GM18951 (cell line): ENCODE data around the gene LZTS3.

Source experiments
- POLR2A ChIP-seq: IDR thresholded peaks from 4 replicates; pipeline ENCODE4 v1.6.1; 2011; ENCODE audit warnings: mild to moderate bottlenecking; ENCODE audit not compliant: insufficient read length, insufficient read depth; ENCODE audit errors: extremely low read depth
- in situ Hi-C: fragments of 300-500 bp; cut with MboI; formaldehyde crosslinking; loops from one replicate; pipeline ENCODE4 v1.12.0; 2022; ENCODE audit warnings: low sequenced_read_pairs, mixed read lengths, inconsistent platforms; ENCODE audit not compliant: unreplicated experiment

LZTS3 gene

DNA sequence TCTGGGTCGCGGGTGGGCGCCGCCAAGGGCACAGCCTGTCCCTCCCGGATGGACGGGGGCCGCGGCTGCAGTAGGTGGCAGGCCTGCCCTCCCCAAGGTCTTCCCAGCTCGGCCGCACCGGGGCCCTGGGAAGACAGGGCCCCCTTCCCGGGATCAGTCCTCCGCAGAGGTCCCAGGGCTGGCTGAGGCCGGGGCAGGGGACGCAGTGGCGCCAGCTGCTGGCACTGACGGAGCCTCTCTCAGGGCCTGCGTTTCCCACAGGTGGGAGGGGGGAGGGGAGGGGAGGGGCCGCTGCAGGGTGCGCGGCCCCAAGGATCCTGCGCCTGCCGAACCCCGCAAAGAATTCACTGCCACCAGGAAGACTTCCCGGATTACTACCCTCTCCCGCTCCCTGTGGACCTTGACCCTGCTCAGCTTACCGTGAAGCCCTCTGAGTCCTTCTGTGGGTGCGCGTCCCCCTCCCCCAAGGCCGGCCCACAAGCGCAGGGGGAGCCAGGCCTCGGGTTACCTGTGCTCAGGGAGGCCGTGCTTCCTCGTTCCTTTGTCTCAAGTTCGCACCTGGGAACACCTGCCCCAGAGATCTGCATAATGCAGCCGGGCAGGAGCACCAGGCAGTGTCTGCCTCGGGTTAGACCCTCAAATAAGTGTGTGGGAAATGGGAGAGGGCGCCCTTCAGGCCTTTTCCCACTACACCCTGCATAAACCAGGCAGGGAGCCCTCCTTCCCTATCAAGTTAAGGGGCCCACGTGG is 5.1 kb downstream of the LZTS3 start:
- in situ Hi-C loops, result no loop called here
- no peak for TF ChIP-seq POLR2A

DNA sequence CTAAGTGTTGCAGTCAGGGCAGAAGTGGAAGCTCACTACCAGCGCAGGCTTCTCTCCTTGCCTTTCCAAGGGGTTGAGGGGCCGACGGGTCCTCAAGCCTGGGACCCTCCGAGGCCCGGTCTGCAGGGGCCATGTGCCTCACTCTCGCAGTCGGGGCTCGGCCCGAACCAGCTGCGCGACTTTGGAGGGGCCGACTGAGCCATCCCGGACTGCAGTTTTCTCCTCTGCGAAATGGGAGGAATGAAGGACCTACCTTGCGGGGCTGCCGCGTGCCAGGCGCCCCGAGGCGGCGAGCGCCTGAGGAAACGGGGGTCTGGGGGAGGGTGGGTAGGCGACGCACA is 5.6 kb downstream of the LZTS3 start:
- no peak for TF ChIP-seq POLR2A
- in situ Hi-C loops, result no loop called here

DNA sequence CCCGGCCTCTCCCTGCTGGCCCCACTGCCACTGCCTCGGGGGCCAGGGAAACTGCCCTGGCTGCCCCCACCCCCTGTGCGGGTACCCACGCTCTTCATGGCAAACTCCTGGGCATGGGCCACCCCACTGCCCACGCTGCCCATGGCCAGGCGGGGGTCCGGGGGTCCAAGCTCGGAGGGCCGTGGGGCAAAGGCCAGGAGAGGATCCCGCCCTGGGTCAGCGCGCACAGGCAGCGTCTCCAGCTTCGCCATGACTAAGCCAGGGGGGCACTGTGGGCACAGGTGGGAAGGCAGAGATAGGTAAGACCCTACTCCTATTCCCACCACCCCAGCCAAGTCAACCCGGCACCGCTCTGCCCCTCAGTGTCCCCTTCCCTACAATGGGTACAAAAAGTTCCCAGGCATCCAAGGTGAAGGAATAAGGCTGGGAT is 6.4 kb downstream of the LZTS3 start:
- in situ Hi-C loops, result no loop called here
- no peak for TF ChIP-seq POLR2A

DNA sequence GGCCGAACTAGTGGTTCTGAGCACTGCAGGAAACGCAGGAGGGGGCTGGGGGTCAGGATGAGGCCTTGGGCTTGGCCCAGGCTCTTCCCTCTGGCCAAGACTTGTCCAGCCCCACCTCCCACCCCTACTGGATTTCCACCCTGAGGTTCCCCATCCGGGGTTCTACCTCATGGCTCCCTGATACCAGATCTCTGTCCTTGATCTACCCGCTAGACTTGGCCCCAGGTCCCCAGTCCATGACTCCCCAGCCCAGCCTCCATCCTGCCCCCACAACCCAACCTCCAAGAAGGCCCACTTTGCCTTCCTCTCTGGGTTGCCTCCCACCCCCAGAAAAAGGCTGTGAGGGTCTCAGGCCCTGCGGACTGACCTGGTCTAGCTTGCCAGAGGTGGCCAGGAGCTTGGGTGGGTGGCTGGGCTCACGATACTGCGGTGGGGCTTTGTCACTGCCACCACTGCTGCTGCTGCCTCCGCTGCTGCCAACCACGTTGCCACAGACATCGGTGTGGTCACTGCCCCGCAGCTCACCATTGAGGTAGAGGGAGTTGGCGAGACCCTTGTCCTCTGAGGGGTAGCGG is 6.9 kb downstream of the LZTS3 start:
- in situ Hi-C loops, result no loop called here

DNA sequence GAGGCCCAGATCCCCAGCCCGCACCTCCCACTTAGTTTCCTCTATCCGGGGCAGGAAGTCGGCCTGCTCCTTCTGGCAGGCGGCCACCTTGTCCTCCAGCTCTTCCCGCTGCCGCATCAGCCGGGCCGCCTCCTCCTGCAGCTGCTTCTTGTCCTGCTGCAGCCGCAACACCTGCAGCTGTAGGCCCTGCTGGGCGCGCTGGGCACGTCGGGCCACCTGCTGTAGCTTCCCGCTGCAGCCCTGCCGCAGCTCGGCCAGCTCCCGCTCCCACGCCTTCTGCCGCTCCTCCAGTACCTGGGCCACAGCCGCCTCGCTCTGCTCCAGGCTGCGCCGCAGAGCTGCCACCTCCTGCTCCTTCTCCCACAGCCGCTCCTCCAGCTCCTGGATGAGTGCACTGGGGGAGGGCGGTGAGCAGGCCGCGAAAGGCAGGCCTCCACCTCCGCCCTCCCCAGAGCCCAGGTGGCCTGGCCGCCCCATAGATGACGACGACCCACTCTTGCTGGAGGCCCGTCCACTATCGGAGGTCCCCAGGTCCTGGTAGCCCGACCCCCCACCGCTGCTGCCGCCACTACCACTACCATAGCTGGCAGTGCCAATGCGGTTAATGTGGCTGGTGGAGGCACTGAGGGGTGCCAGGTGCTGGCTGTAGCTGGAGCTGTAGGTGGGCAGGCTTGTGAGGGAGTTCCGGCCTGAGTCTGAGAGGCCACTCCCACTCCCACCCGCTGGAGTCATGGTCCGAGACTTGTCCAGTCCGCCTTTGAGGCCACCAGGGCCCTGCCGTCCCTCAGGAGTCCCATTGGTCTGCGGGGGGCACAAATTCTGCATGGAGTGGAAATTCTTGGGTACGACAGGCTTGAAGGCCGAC is 7.6 kb downstream of the LZTS3 start:
- in situ Hi-C loops, result no loop called here
- TF ChIP-seq POLR2A, result no peak

More for the DNA sequence above, 6.9 kb downstream of the LZTS3 start:
- no peak for TF ChIP-seq POLR2A

DNA sequence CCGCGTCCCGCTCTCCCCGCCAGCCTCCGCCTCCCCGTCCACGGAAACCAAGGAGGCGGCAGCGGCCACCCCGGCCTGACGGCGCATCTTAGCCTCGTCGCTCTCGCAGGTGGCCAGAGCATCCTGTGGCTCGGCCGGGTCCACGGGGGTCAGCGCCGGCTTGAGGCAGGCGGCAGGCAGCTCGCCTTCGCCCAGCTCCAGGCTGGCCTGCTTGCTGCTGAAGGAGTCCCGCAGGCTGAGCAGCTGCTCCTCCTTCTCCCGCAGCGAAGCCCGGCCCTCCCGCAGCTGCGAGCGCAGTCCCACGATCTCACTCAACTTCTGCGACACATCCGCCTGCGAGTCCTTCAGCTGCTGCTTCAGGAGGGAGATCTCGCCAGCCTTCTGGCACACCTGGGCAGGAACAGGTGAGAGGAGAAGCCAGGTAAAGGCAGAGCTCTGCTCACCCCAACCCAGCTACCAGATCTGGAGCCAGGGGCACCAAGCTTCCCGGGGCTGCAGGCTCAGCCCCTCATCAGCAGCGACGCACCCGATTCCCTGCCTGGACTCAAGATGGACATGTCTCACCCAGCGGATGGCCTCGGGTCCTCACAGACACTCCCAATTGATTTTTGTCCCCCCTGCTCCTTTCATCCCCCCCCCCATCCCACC is 8.5 kb downstream of the LZTS3 start:
- TF ChIP-seq POLR2A, result no peak
- in situ Hi-C loops, result no loop called here

DNA sequence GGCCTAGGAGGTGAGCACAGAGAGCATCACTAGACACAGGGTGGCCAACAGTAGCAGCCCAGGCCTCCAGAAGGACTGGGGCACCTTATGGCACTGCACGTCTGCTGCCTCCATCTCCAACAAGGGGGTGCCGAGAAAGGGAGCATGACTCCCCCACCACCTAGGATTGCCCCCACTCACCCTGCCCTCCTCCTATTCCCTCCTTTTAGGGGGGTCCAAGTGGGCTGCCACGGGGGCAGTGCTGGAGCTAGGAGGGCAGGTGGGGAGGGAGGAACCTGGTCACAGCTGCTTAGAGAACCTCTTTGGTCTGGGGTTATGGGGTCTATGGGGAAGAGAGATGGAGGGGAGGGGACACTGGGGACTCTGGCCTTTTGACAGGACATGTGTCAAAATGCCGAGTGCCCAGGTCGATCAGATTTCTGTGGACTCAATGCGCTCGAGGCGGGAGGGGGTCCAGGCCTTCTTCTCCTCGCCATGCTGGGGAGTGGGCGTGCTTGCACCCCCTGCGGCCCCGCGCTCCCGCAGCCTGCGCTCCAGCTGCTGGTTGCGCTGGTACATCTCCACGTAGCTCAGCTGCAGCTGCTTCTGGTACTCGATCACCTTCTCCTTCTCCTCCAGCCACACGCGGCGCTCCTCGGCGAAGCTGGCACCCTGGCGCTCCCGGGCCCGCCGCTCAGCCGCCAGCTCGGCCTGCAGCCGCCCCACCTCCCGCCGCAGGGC is 9.1 kb downstream of the LZTS3 start:
- in situ Hi-C loops, result no loop called here
- TF ChIP-seq POLR2A, result no peak

DNA sequence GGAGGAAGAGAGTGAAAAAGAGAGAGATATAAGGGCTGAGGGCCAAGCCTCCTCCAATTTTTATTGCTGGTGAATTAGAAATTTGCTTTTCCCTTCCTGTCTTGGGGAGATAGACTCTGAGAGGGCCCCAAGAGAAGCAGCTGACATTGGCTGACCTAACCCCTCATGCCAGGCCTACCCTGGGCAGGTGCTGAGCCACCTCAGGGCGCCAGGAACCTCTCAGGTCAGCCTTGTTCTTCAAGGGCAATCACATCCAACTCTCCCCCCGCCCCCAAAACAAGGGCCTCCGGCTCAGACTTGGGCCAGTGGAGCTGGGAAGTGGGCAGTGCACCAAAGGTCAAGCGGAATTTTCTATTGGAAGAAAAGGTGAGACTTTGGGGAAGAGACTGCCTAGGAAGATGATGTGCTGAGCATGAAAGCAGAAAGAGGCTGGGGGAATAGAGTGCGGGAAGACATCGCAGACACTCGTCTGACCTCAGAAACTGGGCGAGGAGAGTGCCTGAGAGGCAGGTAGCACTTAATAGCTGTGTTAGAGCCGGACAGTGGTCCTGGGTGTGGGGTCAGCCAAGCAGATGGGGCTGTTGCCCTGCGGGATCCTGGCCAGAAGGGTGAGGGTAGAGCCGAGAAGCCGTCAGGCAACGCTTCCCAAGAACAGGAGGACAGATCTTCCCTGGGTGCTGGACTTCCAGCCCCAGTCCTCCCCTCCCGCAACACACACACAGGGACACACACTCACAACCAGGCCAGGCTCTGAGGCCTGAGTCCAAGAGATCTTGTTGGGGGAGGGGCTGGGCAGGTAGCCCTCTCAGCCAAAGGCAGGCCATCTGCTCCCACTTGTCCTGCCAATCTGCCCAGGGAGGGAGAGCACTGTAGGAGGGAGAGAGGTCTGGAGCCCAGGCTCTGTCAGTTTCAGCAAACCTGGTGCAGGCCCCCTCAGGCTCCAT is 10.0 kb downstream of the LZTS3 start:
- TF ChIP-seq POLR2A, result no peak
- in situ Hi-C loops, result no loop called here

DNA sequence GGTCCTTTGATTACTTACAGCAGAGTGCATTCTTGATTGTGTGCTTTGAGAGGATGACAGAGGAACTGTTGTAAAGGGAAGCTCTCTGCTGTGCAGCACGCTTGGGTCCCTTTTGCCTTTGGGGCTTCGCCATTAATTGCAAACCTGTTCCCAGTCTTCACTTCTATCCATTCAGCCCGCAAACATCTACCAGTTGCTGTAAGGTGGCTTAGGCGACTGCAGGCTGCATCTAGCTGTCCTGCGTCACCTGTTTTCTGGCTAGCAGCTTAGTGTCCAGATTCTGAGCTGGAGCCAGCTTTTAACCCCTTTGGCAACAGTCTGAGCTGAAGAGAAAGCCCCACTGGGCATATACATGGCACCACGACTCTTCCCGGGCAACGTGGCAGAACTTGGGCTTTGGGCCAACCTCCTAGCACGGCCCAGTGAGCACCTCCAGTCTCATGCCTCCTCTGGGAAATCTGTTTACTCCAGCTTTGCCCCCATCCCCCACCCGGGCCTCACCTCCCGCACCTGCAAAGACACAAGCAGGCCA is 11.2 kb downstream of the LZTS3 start:
- TF ChIP-seq POLR2A, result no peak
- in situ Hi-C loops, result no loop called here

DNA sequence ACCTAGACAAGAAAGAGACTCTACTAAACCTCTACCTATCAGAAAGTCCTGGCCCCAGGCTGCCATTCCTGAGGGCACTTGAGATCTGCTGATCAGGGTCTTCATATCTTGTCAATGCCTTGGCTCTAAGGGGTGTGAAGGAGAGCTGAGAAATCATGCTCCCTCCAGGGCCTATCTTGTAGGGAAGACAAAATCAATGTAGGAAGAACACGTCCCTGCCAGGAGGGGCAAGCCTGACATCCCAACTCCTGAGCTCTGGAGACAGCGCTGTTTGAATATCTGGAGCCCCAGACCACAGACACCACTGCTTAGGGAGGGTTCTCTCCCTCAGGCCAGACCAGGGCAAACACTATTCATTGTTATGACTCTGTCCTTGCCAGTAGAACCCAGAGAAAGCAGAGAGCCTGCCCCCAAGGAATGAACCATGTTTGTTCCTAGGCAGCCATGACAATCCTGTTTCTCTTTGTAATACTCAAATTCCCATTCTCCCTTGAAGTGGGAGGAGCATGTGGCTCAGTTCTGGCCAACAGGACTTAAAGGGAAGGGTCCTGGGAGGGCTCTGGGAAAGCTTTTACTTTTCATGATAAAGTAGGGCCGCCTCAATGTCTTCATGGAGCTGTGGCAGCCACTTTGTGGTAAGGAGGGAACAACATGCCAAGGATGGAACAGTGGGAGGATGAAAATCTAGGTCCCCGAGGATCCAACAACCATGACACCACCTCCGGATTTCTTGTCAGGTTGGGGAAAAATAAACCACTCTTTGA is 11.9 kb downstream of the LZTS3 start:
- TF ChIP-seq POLR2A, result no peak
- in situ Hi-C loops, result no loop called here

DNA sequence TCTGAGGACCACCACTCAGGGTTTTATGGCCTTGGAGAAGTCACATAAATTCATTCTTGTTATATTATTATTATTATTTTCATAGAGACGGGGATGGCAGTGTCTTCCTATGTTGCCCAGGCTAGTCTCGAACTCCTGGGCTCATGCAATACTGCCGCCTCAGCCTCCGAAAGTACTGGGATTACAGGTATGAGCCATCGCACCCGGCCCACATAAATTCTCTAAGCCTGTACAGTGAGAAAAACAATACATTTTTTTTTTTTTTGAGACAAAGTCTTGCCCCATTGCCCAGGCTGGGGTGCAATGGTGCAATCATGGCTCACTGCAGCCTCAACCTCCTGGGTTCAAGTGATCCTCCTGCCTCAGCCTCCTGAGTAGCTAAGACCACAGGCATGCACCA is 12.9 kb downstream of the LZTS3 start:
- no peak for TF ChIP-seq POLR2A
- in situ Hi-C loops, result no loop called here
